ENCODE results near the gene IPO9.

DNA sequence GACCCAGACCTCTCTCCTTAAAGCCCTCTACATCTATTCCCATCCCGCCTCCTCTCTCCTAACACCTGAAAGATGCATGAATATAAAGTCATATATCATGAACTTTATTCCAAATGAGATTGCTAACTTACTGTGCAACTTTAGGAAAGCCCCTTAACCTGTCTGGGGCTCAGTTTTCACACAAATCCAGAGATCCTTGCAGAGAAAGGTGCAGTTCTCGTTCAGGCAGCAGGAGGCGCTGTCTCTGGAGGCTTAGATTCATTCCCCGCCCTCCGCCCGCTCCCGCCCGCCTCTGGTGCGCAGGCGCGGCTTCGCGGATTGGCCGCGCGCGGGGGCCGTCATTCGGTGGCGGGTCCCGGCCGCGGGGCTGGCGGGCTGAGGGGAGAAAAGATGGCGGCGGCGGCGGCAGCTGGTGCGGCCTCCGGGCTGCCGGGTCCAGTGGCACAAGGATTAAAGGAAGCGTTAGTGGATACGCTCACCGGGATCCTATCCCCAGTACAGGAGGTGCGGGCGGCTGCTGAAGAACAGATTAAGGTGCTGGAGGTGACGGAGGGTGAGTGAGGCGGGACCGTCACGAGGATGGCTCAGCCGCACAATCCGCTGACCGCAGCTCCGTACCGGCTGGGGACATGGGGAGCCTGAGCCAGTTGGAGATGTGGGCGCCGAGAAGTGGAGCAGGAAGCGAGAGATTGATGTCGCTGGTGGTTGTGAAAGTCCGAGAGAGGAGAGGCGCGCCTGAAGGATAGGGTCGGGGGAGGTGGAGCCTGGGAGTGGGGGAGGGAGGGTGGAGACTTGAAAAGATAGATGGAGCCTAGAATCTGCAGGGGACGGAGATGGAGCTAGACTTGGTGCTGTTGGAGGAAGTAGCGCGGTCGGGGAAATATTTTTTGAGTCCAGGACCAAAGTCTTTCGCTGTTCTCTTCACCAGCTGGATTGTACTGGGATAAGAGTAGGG is at the start of gene IPO9:
- TF ChIP-seq, protein P1, sequence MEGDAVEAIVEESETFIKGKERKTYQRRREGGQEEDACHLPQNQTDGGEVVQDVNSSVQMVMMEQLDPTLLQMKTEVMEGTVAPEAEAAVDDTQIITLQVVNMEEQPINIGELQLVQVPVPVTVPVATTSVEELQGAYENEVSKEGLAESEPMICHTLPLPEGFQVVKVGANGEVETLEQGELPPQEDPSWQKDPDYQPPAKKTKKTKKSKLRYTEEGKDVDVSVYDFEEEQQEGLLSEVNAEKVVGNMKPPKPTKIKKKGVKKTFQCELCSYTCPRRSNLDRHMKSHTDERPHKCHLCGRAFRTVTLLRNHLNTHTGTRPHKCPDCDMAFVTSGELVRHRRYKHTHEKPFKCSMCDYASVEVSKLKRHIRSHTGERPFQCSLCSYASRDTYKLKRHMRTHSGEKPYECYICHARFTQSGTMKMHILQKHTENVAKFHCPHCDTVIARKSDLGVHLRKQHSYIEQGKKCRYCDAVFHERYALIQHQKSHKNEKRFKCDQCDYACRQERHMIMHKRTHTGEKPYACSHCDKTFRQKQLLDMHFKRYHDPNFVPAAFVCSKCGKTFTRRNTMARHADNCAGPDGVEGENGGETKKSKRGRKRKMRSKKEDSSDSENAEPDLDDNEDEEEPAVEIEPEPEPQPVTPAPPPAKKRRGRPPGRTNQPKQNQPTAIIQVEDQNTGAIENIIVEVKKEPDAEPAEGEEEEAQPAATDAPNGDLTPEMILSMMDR (IDR thresholded peaks at IDR 0.05), result peak; percentile 93 to 99 (median 98)
- TF ChIP-seq POLR2A (IDR thresholded peaks at IDR 0.05), result peak; percentile 56 to 69

Data from Peyer's patch (tissue), 4 donors.